K562 (cell line): ENCODE results near the gene SIRT7. TPM values are rescaled to one million over a fixed set of nuclear protein-coding genes. Genes with fewer than 3 reads are reported as not detected.

ENCODE experiments used
- CXXC5 ChIP-seq: fragments of 250-450 bp; sonication (Bioruptor Pico); IDR thresholded peaks from 2 replicates; pipeline ENCODE4 v1.8.0; 2022; ENCODE audit warnings: inconsistent platforms, mild to moderate bottlenecking, moderate library complexity
- ESRRA ChIP-seq: fragments of 450-650 bp; IDR thresholded peaks from 2 replicates; pipeline ENCODE4 v1.6.1; 2014; ENCODE audit warnings: low read depth, mild to moderate bottlenecking, moderate library complexity, borderline replicate concordance
- FOSL1 ChIP-seq: fragments of 200-800 bp; sonication (Bioruptor generic); conservative IDR thresholded peaks from 2 replicates; pipeline ENCODE4 v1.6.1; 2016; ENCODE audit warnings: missing genetic modification characterization, missing compliant biosample characterization
- GABPB2 ChIP-seq: fragments of 250-450 bp; sonication (Bioruptor Pico); conservative IDR thresholded peaks from 2 replicates; pipeline ENCODE4 v1.5.1; 2021; ENCODE audit warnings: mild to moderate bottlenecking
- GATAD2B ChIP-seq: fragments of 450-650 bp; IDR thresholded peaks from 2 replicates; pipeline ENCODE4 v1.6.1; 2017; ENCODE audit warnings: mild to moderate bottlenecking, borderline replicate concordance
- KLF10 ChIP-seq: fragments of 250-450 bp; sonication (Bioruptor Pico); IDR thresholded peaks from 2 replicates; pipeline ENCODE4 v1.6.1; 2021; ENCODE audit warnings: matching md5 sums
- L3MBTL2 ChIP-seq: fragments of 450-650 bp; IDR thresholded peaks from 2 replicates; pipeline ENCODE4 v1.6.1; 2016; ENCODE audit warnings: mild to moderate bottlenecking, moderate library complexity
- MYC ChIP-seq, 2 experiments: fragments of 250-450 bp in 1 of 2; sonication (Bioruptor Pico) in 1 of 2; IDR thresholded peaks; 2 replicates each; pipeline versions ENCODE4 v1.5.1 to v1.6.1; 2012 to 2021; ENCODE audit warnings: low read depth in 2 of 2, borderline replicate concordance in 1 of 2, improper control_type of control experiment in 1 of 2, low read length in 1 of 2, mild to moderate bottlenecking in 1 of 2, moderate library complexity in 1 of 2
- NR2C1 ChIP-seq, 2 experiments: fragments of 450-650 bp; IDR thresholded peaks; 2 replicates each; pipeline ENCODE4 v1.6.1; 2017; ENCODE audit warnings: mild to moderate bottlenecking in 2 of 2, antibody characterized with exemption in 1 of 2, inconsistent platforms in 1 of 2, missing compliant biosample characterization in 1 of 2, missing genetic modification characterization in 1 of 2
- POLR2B ChIP-seq: fragments of 450-650 bp; IDR thresholded peaks from 2 replicates; pipeline ENCODE4 v1.6.1; 2018; ENCODE audit warnings: low read depth; ENCODE audit not compliant: partially characterized antibody
- SIN3A ChIP-seq, 2 experiments: fragments of 150-350 bp in 1 of 2; IDR thresholded peaks; 2 replicates each; pipeline ENCODE4 v1.6.1; 2011 to 2016; ENCODE audit warnings: borderline replicate concordance in 2 of 2, low read depth in 2 of 2, low read length in 2 of 2, mild to moderate bottlenecking in 2 of 2, moderate library complexity in 2 of 2; ENCODE audit not compliant: control insufficient read depth in 1 of 2
- THAP12 ChIP-seq: fragments of 250-450 bp; sonication (Bioruptor Pico); IDR thresholded peaks from 2 replicates; pipeline ENCODE4 v1.9.0; 2021; ENCODE audit warnings: mild to moderate bottlenecking, inconsistent platforms
- XRCC3 ChIP-seq: fragments of 450-650 bp; IDR thresholded peaks from 2 replicates; pipeline ENCODE4 v1.6.1; 2017; ENCODE audit warnings: mild to moderate bottlenecking, moderate library complexity
- ZFP30 ChIP-seq: fragments of 250-450 bp; sonication (Bioruptor Pico); IDR thresholded peaks from 2 replicates; pipeline ENCODE4 v1.8.0; 2022; ENCODE audit warnings: moderate library complexity, mild to moderate bottlenecking, inconsistent platforms, borderline replicate concordance
- ZNF274 ChIP-seq: IDR thresholded peaks from 2 replicates; pipeline ENCODE4 v1.6.1; 2011; ENCODE audit warnings: low read depth, mild to moderate bottlenecking, low read length, moderate library complexity, borderline replicate concordance
- ZNF316 ChIP-seq: fragments of 450-650 bp; IDR thresholded peaks from 2 replicates; pipeline ENCODE4 v1.6.1; 2016
- ZNF75A ChIP-seq: fragments of 450-650 bp; formaldehyde crosslinking; IDR thresholded peaks from 2 replicates; pipeline ENCODE4 v1.4.0; 2020; ENCODE audit warnings: mild to moderate bottlenecking
- polyA plus RNA-seq, 8 experiments: library from polyadenylated mRNA; depleted of rRNA in 4 of 8; stranded (reverse) in 5 of 8; unstranded in 3 of 8; fragments of >200 nt; fragmentation: Nextera tagmentation in 2 of 8; fragmentation: Illumina TruSeq in 1 of 8; extraction: Ambion mirVana in 2 of 8; extraction: Trizol in 1 of 8; gene quantifications; 2 replicates each; pipeline versions ENCODE4 v1.2.1 to v1.2.3, GENCODE V29; 2011 to 2014; ENCODE audit warnings: inconsistent platforms in 1 of 8, missing spikeins in 1 of 8
- total RNA-seq, 7 experiments: library from RNA; depleted of rRNA in 6 of 7; stranded (reverse); fragments of >200 nt in 6 of 7; fragmentation: Illumina TruSeq in 2 of 7; extraction: Trizol in 2 of 7; gene quantifications; 2 replicates each; pipeline versions ENCODE4 v1.2.1 to v1.2.3, GENCODE V29; 2011 to 2021; ENCODE audit warnings: low replicate concordance in 1 of 7
- TF ChIP-seq, protein P1 (sequence below): fragments of 450-650 bp; formaldehyde crosslinking; IDR thresholded peaks from 2 replicates; pipeline ENCODE4 v1.4.0; 2020; ENCODE audit warnings: mild to moderate bottlenecking, mixed read lengths
- TF ChIP-seq, protein P2 (sequence below): fragments of 450-650 bp; IDR thresholded peaks from 2 replicates; pipeline ENCODE4 v1.6.1; 2017; ENCODE audit warnings: antibody characterized with exemption, mild to moderate bottlenecking

The SIRT7 gene
- total and polyA plus RNA-seq, 9 of the 15 experiments (the other 6 are each of a cell fraction or from before 2014, with no cell fraction given), result 1.6 to 54.8 (median 20.3) TPM

- TF ChIP-seq, protein P1, sequence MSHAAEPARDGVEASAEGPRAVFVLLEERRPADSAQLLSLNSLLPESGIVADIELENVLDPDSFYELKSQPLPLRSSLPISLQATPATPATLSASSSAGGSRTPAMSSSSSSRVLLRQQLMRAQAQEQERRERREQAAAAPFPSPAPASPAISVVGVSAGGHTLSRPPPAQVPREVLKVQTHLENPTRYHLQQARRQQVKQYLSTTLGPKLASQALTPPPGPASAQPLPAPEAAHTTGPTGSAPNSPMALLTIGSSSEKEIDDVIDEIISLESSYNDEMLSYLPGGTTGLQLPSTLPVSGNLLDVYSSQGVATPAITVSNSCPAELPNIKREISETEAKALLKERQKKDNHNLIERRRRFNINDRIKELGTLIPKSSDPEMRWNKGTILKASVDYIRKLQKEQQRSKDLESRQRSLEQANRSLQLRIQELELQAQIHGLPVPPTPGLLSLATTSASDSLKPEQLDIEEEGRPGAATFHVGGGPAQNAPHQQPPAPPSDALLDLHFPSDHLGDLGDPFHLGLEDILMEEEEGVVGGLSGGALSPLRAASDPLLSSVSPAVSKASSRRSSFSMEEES (CRISPR knock-in tag), result peak; percentile 85
- peak; percentile 33 for TF ChIP-seq POLR2B
- no peak for TF ChIP-seq ZNF75A (CRISPR knock-in tag)
- TF ChIP-seq KLF10 (CRISPR knock-in tag), result no peak
- TF ChIP-seq SIN3A (IDR thresholded peaks at IDR 0.05; ENCODE audit: borderline replicate concordance in 2 of 2, control insufficient read depth in 1 of 2, low read depth in 2 of 2, low read length in 2 of 2), result 0 out of 4 replicates have a peak, but pooled peaks of 1 of the 2 experiments have one; percentile 6
- TF ChIP-seq ZNF316, result peak; percentile 58; the same call in 1 of the 2 replicates
- TF ChIP-seq L3MBTL2, result peak; percentile 23; the same call in 1 of the 2 replicates
- 0 out of 2 replicates have a peak, but pooled peaks have one; percentile 12 for TF ChIP-seq THAP12 (CRISPR knock-in tag)
- TF ChIP-seq, protein P2, sequence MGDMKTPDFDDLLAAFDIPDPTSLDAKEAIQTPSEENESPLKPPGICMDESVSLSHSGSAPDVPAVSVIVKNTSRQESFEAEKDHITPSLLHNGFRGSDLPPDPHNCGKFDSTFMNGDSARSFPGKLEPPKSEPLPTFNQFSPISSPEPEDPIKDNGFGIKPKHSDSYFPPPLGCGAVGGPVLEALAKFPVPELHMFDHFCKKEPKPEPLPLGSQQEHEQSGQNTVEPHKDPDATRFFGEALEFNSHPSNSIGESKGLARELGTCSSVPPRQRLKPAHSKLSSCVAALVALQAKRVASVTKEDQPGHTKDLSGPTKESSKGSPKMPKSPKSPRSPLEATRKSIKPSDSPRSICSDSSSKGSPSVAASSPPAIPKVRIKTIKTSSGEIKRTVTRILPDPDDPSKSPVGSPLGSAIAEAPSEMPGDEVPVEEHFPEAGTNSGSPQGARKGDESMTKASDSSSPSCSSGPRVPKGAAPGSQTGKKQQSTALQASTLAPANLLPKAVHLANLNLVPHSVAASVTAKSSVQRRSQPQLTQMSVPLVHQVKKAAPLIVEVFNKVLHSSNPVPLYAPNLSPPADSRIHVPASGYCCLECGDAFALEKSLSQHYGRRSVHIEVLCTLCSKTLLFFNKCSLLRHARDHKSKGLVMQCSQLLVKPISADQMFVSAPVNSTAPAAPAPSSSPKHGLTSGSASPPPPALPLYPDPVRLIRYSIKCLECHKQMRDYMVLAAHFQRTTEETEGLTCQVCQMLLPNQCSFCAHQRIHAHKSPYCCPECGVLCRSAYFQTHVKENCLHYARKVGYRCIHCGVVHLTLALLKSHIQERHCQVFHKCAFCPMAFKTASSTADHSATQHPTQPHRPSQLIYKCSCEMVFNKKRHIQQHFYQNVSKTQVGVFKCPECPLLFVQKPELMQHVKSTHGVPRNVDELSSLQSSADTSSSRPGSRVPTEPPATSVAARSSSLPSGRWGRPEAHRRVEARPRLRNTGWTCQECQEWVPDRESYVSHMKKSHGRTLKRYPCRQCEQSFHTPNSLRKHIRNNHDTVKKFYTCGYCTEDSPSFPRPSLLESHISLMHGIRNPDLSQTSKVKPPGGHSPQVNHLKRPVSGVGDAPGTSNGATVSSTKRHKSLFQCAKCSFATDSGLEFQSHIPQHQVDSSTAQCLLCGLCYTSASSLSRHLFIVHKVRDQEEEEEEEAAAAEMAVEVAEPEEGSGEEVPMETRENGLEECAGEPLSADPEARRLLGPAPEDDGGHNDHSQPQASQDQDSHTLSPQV, result peak; percentile 59
- TF ChIP-seq GATAD2B, result no peak
- TF ChIP-seq MYC (IDR thresholded peaks at IDR 0.05; ENCODE audit: low read depth, low read length), result no peak; the same call in 1 of the 2 replicates
- TF ChIP-seq MYC (CRISPR knock-in tag; IDR thresholded peaks at IDR 0.05; ENCODE audit: borderline replicate concordance, low read depth), result no peak
- TF ChIP-seq ESRRA, result no peak
- TF ChIP-seq ZFP30 (CRISPR knock-in tag), result no peak
- TF ChIP-seq NR2C1 (IDR thresholded peaks at IDR 0.05), result peak; percentile 18
- TF ChIP-seq NR2C1 (tag; IDR thresholded peaks at IDR 0.05), result no peak
- TF ChIP-seq FOSL1 (tag), result peak; percentile 68
- 0 out of 2 replicates have a peak, but pooled peaks have one; percentile 16 for TF ChIP-seq CXXC5 (CRISPR knock-in tag)
- TF ChIP-seq ZNF274, result no peak
- no peak for TF ChIP-seq XRCC3
- no peak for TF ChIP-seq GABPB2 (CRISPR knock-in tag)
Measured at GRCh38 chr17:81916234-81917001, 1.6 kb downstream of the SIRT7 start (continued).
